ENCODE results near the gene RHOBTB1. TPM values are rescaled to one million over a fixed set of nuclear protein-coding genes. Genes with fewer than 3 reads are reported as not detected.

The RHOBTB1 gene
- total and polyA plus RNA-seq, 4 donors: 2.7 to 11.8 (median 4.9) TPM

DNA sequence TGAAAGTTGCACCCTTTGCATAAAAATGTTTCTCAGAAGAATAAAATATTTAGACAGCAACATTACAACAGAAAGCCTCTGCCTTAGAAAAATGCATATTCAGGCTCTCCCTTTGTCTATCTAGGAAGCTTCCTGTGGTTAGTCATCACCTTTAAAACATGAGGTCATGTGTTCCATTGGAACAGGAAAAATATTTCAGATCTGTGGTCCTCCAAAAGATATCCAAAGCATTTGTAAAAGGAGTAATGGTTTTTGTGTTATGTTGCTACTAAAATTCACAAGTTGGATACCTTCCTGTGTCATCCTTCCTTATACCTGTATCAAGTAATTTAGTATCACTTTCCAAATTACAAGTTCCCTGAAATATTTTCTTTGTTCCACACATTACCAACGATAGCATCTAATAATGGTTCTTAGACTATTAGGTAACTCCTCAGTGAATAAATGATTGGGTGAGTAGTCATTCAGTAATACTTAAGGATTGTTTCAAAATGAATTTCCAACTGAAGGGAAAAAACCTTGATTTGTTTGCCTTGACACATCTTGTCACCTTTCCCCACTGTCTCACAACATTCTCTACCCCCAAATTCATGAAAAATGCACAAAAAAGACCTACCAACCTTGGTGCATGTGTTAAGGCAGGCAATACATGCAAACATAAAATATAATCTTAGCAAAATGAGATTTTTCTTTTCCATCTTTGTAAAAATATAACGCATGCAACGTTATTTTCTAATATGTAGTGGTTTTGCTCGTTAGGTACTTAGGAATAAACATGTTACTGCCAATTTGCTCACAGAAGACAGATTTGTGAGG, 19.7 kb upstream of the RHOBTB1 start:
- Histone ChIP-seq H3K27me3 (ENCODE audit: control insufficient read depth in 4 of 4, insufficient read depth in 4 of 4, low read length in 3 of 4) (no peaks in the 10 kb centered on the region), H3K4me3 (ENCODE audit: low read depth in 1 of 3, low read length in 3 of 3) (no peak overlapping the region), H3K9me3 (ENCODE audit: control insufficient read depth in 4 of 4, low read length in 3 of 4) (no peaks in the 10 kb centered on the region), H3K4me1 (ENCODE audit: control insufficient read depth in 4 of 4, insufficient read depth in 4 of 4, low read length in 3 of 4) (no peaks in the 10 kb centered on the region), H3K9ac (ENCODE audit: low read depth in 1 of 2, low read length in 2 of 2) (no peak overlapping the region), H3K36me3 (ENCODE audit: control insufficient read depth in 4 of 4, insufficient read depth in 3 of 4, low read depth in 1 of 4, low read length in 3 of 4) (no peaks in the 10 kb centered on the region), H3K27ac (ENCODE audit: low read depth in 1 of 2, low read length in 2 of 2) (peak overlapping the region in 1 of 2 donors; percentile 51)
- 16% methylated on average over 4 of the region's 4 CpGs for WGBS
- TF ChIP-seq RAD21 (IDR thresholded peaks at IDR 0.05): no peak
- no peak for TF ChIP-seq HNF4G (IDR thresholded peaks at IDR 0.05)
- TF ChIP-seq EGR1 (IDR thresholded peaks at IDR 0.05; ENCODE audit: low read depth in 2 of 2): no peak
- no peak for TF ChIP-seq JUND (IDR thresholded peaks at IDR 0.05)
- TF ChIP-seq, protein P1, sequence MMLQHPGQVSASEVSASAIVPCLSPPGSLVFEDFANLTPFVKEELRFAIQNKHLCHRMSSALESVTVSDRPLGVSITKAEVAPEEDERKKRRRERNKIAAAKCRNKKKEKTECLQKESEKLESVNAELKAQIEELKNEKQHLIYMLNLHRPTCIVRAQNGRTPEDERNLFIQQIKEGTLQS (IDR thresholded peaks at IDR 0.05): no peak
- TF ChIP-seq RXRA (IDR thresholded peaks at IDR 0.05): no peak
- TF ChIP-seq, protein P2, sequence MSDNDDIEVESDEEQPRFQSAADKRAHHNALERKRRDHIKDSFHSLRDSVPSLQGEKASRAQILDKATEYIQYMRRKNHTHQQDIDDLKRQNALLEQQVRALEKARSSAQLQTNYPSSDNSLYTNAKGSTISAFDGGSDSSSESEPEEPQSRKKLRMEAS (IDR thresholded peaks at IDR 0.05): no peak
- no peak for TF ChIP-seq SP1 (IDR thresholded peaks at IDR 0.05)
- no peak for TF ChIP-seq FOXA1 (IDR thresholded peaks at IDR 0.05)
- TF ChIP-seq, protein P3, sequence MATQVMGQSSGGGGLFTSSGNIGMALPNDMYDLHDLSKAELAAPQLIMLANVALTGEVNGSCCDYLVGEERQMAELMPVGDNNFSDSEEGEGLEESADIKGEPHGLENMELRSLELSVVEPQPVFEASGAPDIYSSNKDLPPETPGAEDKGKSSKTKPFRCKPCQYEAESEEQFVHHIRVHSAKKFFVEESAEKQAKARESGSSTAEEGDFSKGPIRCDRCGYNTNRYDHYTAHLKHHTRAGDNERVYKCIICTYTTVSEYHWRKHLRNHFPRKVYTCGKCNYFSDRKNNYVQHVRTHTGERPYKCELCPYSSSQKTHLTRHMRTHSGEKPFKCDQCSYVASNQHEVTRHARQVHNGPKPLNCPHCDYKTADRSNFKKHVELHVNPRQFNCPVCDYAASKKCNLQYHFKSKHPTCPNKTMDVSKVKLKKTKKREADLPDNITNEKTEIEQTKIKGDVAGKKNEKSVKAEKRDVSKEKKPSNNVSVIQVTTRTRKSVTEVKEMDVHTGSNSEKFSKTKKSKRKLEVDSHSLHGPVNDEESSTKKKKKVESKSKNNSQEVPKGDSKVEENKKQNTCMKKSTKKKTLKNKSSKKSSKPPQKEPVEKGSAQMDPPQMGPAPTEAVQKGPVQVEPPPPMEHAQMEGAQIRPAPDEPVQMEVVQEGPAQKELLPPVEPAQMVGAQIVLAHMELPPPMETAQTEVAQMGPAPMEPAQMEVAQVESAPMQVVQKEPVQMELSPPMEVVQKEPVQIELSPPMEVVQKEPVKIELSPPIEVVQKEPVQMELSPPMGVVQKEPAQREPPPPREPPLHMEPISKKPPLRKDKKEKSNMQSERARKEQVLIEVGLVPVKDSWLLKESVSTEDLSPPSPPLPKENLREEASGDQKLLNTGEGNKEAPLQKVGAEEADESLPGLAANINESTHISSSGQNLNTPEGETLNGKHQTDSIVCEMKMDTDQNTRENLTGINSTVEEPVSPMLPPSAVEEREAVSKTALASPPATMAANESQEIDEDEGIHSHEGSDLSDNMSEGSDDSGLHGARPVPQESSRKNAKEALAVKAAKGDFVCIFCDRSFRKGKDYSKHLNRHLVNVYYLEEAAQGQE (IDR thresholded peaks at IDR 0.05): no peak
- TF ChIP-seq GABPA (IDR thresholded peaks at IDR 0.05 in 1 of 2, conservative IDR thresholded peaks at IDR 0.05 in 1 of 2): no peak
- TF ChIP-seq NR2F2 (IDR thresholded peaks at IDR 0.05): no peak
- TF ChIP-seq FOXA2 (IDR thresholded peaks at IDR 0.05): no peak
- TF ChIP-seq CTCF (IDR thresholded peaks at IDR 0.05; ENCODE audit: low read depth, low read length, missing input control): no peak
- no peak for TF ChIP-seq TAF1 (conservative IDR thresholded peaks at IDR 0.05)
- TF ChIP-seq YY1 (IDR thresholded peaks at IDR 0.05): no peak
- no peak for TF ChIP-seq ZBTB33 (IDR thresholded peaks at IDR 0.05)
- TF ChIP-seq HNF4A (conservative IDR thresholded peaks at IDR 0.05): no peak
- DNase-seq (ENCODE audit: low spot score): no peak

All from liver (tissue), 9 donors.